Measurements from ENCODE around the gene GSK3B.

GSK3B gene

DNA sequence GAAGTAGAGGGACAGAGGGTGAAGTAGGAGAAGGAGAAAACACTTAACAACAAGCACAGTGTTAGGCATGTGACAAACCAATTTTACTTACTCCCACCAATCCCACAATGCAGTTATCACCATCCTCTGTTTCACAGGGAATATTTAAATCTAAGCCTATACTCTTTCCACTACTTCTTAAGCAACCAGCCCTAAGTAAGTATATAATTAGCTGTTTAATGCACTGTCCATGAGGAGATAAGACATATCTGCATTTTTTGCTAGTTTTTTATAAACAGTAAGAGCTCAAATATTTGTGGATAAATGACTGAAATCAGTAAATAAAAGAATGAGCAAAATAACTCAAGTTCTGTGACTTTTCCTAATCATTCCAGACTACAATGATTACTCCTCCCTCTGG lies 62.7 kb downstream of the GSK3B start:
- H3K4me3 ChIP-seq (ENCODE audit: low read depth, low read length), result no peak overlapping the region
- no peak for TF ChIP-seq CTCF (IDR thresholded peaks at IDR 0.05; ENCODE audit: borderline replicate concordance, insufficient read depth, low read depth, low read length)

GRCh38 chr3:120029749-120030148 lies 64.5 kb downstream of the GSK3B start:
- no peak overlapping the region for H3K4me3 ChIP-seq (ENCODE audit: low read depth, low read length)
- TF ChIP-seq CTCF (IDR thresholded peaks at IDR 0.05; ENCODE audit: borderline replicate concordance, insufficient read depth, low read depth, low read length), result no peak

- TF ChIP-seq CTCF (IDR thresholded peaks at IDR 0.05; ENCODE audit: borderline replicate concordance, insufficient read depth, low read depth, low read length), result no peak
- H3K4me3 ChIP-seq (ENCODE audit: low read depth, low read length), result no peak overlapping the region
Observed at GRCh38 chr3:120028271-120029047, 65.8 kb downstream of the GSK3B start.

GRCh38 chr3:120027226-120027625 lies 67.0 kb downstream of the GSK3B start:
- no peak for TF ChIP-seq CTCF (IDR thresholded peaks at IDR 0.05; ENCODE audit: borderline replicate concordance, insufficient read depth, low read depth, low read length)
- no peak overlapping the region for H3K4me3 ChIP-seq (ENCODE audit: low read depth, low read length)

DNA sequence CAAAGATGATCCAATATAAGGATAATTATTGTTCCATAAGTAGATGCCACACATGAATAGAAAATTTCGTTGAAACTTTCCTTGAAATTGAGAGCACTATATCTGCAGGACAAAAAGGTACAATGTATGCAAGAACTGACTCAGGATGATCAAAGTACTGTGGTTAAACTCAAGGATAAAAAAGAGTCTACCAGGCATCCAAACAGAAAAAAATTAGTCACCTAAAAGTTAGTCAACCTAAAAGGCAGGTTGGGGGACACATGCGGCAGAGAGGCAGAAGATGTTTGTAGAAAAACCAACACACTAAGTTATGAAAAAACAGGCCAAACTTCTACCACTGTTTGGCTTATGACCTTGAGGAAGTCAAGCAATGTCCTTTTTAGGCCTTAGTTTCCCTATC lies 68.7 kb downstream of the GSK3B start:
- no peak overlapping the region for H3K4me3 ChIP-seq (ENCODE audit: low read depth, low read length)
- no peak for TF ChIP-seq CTCF (IDR thresholded peaks at IDR 0.05; ENCODE audit: borderline replicate concordance, insufficient read depth, low read depth, low read length)

- no peak for TF ChIP-seq CTCF (IDR thresholded peaks at IDR 0.05; ENCODE audit: borderline replicate concordance, insufficient read depth, low read depth, low read length)
- H3K4me3 ChIP-seq (ENCODE audit: low read depth, low read length), result no peak overlapping the region
Observed at GRCh38 chr3:120024103-120024502, 70.1 kb downstream of the GSK3B start.

- no peak for TF ChIP-seq CTCF (IDR thresholded peaks at IDR 0.05; ENCODE audit: borderline replicate concordance, insufficient read depth, low read depth, low read length)
- no peak overlapping the region for H3K4me3 ChIP-seq (ENCODE audit: low read depth, low read length)
Observed at GRCh38 chr3:120022729-120023128, 71.5 kb downstream of the GSK3B start.

Data from GM12875 (cell line).